Mucosa of descending colon (tissue), 3 donors: Measurements from ENCODE around the gene ERN2. TPM values are rescaled to one million over a fixed set of nuclear protein-coding genes. Genes with fewer than 3 reads are reported as not detected.

Experiments
- ATAC-seq: fragments of 200-7000 bp; cut with Tn5 transposase; one replicate; pipeline ENCODE4 v1.9.1; 2020; ENCODE audit warnings: mild to moderate bottlenecking, moderate library complexity
- DNase-seq, 3 donors: peaks; one replicate each; pipeline ENCODE4 v3.0.0-alpha.2; 2020
- H3K36me3 ChIP-seq: fragments of 200-600 bp; one replicate; pipeline ENCODE4 v1.8.0; 2021; ENCODE audit warnings: low read depth, mild to moderate bottlenecking
- H3K4me1 ChIP-seq: fragments of 200-600 bp; one replicate; pipeline ENCODE4 v1.8.0; 2021; ENCODE audit warnings: low read depth, mild to moderate bottlenecking
- H3K4me3 ChIP-seq: fragments of 200-600 bp; one replicate; pipeline ENCODE4 v1.8.0; 2021; ENCODE audit warnings: mild to moderate bottlenecking
- H3K9me3 ChIP-seq: fragments of 200-600 bp; one replicate; pipeline ENCODE4 v1.8.0; 2021; ENCODE audit warnings: mild to moderate bottlenecking
- intact Hi-C, 2 donors: fragments of 100-400 bp; cut with DNase I in 1 of 2; cut with micrococcal nuclease in 1 of 2; formaldehyde crosslinking; loops; one replicate each; pipeline versions ENCODE4 v1.11.0 to v1.11.1; 2022; cut with DNase I, micrococcal nuclease
- total RNA-seq, 3 donors: library from RNA; stranded (reverse); fragmentation: NEBNext Ultra II Directional in 2 of 3; extraction: Animal tissue kit (Norgen Biotek cat#: 25700) in 2 of 3; gene quantifications; one replicate each; pipeline versions ENCODE4 v1.2.1 to v1.2.4, GENCODE V29; 2021 to 2023
- TF ChIP-seq, protein P1 (sequence below): fragments of 200-600 bp; IDR thresholded peaks from one replicate; pipeline ENCODE4 v1.8.0; 2022; ENCODE audit warnings: antibody characterized with exemption, mild to moderate bottlenecking
- donor health status: DM: no; HTN: no; CAD: no; lungs with moderate emphysema.
- donor health status: DM: no; HTN: no; CAD: no.
- donor health status: DM: no; HTN: yes; CAD: no.

The ERN2 gene
- total RNA-seq, 3 donors from 2014 or later = 89.4 to 263 (median 154) TPM

DNA sequence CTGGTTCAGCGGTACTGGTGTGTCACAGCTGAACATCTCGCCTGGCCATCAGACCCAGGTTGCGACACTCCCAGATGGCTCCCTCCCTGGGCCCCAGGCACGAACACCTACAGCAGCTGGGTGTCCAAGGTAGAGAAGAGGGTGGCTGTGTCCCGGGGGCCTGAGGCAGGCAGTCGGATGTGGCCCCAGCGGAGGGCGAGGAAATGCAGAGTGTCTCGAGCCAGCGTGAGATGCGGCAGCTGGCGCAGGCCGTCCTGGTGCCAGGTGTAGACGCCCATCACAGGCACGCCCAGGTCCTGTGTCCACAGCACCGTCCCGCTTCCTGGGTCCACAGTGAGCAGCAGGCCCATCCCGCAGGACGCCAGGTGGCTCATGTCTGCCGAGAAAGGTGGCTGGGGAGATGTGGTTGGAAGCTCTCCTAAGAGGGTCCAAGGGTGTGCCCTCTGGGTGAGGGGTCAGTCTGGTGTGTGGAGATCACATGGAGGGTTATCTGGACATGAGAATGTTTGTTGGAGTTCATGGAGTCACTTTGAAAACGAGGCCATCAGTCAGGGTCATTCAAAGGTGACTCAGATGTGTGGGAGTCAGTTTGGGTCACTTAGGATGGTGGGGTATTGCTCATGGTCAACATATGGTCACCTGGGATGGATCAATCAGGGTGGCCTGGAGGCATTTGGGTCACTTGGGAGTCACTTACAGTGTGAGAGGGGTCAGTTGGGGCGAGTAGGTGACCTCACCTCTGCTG lies 8.1 kb downstream of the ERN2 start:
- ATAC-seq (peak; percentile 48), DNase-seq (peak in 1 of 3 donors; percentile 50)
- TF ChIP-seq, protein P1, sequence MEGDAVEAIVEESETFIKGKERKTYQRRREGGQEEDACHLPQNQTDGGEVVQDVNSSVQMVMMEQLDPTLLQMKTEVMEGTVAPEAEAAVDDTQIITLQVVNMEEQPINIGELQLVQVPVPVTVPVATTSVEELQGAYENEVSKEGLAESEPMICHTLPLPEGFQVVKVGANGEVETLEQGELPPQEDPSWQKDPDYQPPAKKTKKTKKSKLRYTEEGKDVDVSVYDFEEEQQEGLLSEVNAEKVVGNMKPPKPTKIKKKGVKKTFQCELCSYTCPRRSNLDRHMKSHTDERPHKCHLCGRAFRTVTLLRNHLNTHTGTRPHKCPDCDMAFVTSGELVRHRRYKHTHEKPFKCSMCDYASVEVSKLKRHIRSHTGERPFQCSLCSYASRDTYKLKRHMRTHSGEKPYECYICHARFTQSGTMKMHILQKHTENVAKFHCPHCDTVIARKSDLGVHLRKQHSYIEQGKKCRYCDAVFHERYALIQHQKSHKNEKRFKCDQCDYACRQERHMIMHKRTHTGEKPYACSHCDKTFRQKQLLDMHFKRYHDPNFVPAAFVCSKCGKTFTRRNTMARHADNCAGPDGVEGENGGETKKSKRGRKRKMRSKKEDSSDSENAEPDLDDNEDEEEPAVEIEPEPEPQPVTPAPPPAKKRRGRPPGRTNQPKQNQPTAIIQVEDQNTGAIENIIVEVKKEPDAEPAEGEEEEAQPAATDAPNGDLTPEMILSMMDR = no peak
- H3K36me3 ChIP-seq = peaks cover 4% of the 10 kb centered on the region
- H3K4me1 ChIP-seq = peaks cover 4% of the 10 kb centered on the region
- no peaks in the 10 kb centered on the region for H3K9me3 ChIP-seq
- intact Hi-C loops = no loop called here
- H3K4me3 ChIP-seq = no peak overlapping the region

GRCh38 chr16:23702951-23703350 lies 10.1 kb downstream of the ERN2 start:
- no peak overlapping the region for H3K4me3 ChIP-seq
- H3K4me1 ChIP-seq = peaks cover 8% of the 10 kb centered on the region
- no peaks in the 10 kb centered on the region for H3K9me3 ChIP-seq
- TF ChIP-seq, protein P1 = no peak
- intact Hi-C loops = no loop called here
- ATAC-seq (no peak), DNase-seq (no peak)
- peaks cover 4% of the 10 kb centered on the region for H3K36me3 ChIP-seq

- no peak overlapping the region for H3K4me3 ChIP-seq
- no peak for ATAC-seq
- TF ChIP-seq, protein P1 = no peak
- H3K36me3 ChIP-seq = peaks cover 4% of the 10 kb centered on the region
- intact Hi-C loops = no loop called here
- H3K4me1 ChIP-seq = peaks cover 8% of the 10 kb centered on the region
- H3K9me3 ChIP-seq = no peaks in the 10 kb centered on the region
- DNase-seq = no peak
These were observed 12.0 kb downstream of the ERN2 start for GRCh38 chr16:23701045-23701444.

DNA sequence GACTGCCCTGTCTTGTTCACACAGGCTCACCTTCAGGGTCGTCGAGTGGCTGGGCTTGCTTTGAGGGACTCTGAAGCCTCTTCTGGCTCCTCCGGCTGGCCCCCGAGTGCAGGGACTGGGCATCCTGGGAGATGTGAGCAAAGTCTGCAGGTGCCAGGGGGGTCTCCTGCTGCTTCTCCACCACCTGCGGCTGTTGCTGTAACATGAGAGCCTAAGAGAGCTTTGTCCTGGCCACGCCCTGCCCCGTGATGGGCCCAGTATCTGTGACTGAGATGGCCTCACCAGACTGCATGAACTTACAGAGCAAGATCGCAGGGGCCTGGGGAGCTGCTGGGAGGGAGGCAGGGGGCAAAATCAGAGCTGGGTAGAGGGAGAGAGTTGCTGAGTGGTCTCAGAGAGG lies 12.5 kb downstream of the ERN2 start:
- TF ChIP-seq, protein P1 = no peak
- peak; percentile 29 for ATAC-seq
- intact Hi-C loops = no loop called here

GRCh38 chr16:23700093-23700492 lies 12.9 kb downstream of the ERN2 start:
- DNase-seq = no peak
- Histone ChIP-seq H3K36me3 (peaks cover 4% of the 10 kb centered on the region), H3K4me3 (no peak overlapping the region), H3K9me3 (no peaks in the 10 kb centered on the region), H3K4me1 (peaks cover 8% of the 10 kb centered on the region)
- intact Hi-C loops = no loop called here
- ATAC-seq = no peak
- TF ChIP-seq, protein P1 = no peak

More for the DNA sequence above, 12.5 kb downstream of the ERN2 start:
- peak in 2 of 3 donors; percentile 65 to 69 for DNase-seq
- Histone ChIP-seq H3K4me1 (peaks cover 8% of the 10 kb centered on the region), H3K36me3 (peaks cover 4% of the 10 kb centered on the region), H3K4me3 (no peak overlapping the region), H3K9me3 (no peaks in the 10 kb centered on the region)
